ENCODE results near the gene SLC66A3. TPM values are rescaled to one million over a fixed set of nuclear protein-coding genes. Genes with fewer than 3 reads are reported as not detected.

The SLC66A3 gene
- total and polyA plus RNA-seq, 2 donors (not counting 3 experiments of a cell fraction or from before 2014, with no cell fraction given), result 14.3 to 31.4 TPM

GRCh38 chr2:11213090-11213638, 57.9 kb downstream of the SLC66A3 start:
- FAIRE-seq, result no peak
- BruUV-seq (replicated peaks), result no TSS peak
- Histone ChIP-seq H3K4me1 (ENCODE audit: control insufficient read depth, extremely low read depth, insufficient read depth, low read length) (no peaks in the 10 kb centered on the region), H3K9ac (replicated peaks; ENCODE audit: extremely low read depth, insufficient read depth, low read length) (no peak overlapping the region), H3K36me3 (ENCODE audit: control insufficient read depth in 2 of 2, extremely low read depth in 1 of 2, insufficient read depth in 2 of 2, low read length in 2 of 2) (peaks cover 0 to 13% of the 10 kb centered on the region in 2 experiments), H3K27ac (ENCODE audit: insufficient read depth, low read depth, low read length) (no peak overlapping the region), H3K4me3 (replicated peaks in 1 of 3; ENCODE audit: insufficient read depth in 1 of 3, low read depth in 1 of 3, low read length in 3 of 3) (no peak overlapping the region), H3K27me3 (ENCODE audit: control insufficient read depth in 2 of 2, insufficient read depth in 2 of 2, low read length in 2 of 2) (no peaks in the 10 kb centered on the region), H3K79me2 (ENCODE audit: control insufficient read depth, insufficient read depth, low read length) (no peaks in the 10 kb centered on the region), H3K9me3 (replicated peaks; ENCODE audit: control insufficient read depth, insufficient read depth, low read length) (no peaks in the 10 kb centered on the region), H2AFZ (ENCODE audit: low read depth, low read length) (no peak overlapping the region), H3K4me2 (ENCODE audit: insufficient read depth, low read length) (no peak overlapping the region), H3K9me1 (replicated peaks; ENCODE audit: control insufficient read depth, extremely low read depth, insufficient read depth, low read length) (no peaks in the 10 kb centered on the region), H4K20me1 (replicated peaks; ENCODE audit: control insufficient read depth, extremely low read depth, insufficient read depth, low read length) (no peaks in the 10 kb centered on the region)
- no peak for DNase-seq (ENCODE audit: low read depth, low spot score)
- dilution Hi-C loops (cut with MboI; ENCODE audit: extremely low pct_ligation_motif_present, low sequenced_read_pairs) (no loop called here), intact Hi-C loops (cut with micrococcal nuclease) (no loop called here)
- TF ChIP-seq JUN (IDR thresholded peaks at IDR 0.05; ENCODE audit: borderline replicate concordance, insufficient read depth, insufficient read length, low read depth), result no peak
- no peak for TF ChIP-seq FOS (IDR thresholded peaks at IDR 0.05; ENCODE audit: borderline replicate concordance, insufficient read depth, low read length)
- no peak for TF ChIP-seq POLR2A (IDR thresholded peaks at IDR 0.05; ENCODE audit: low read depth, low read length)
- TF ChIP-seq, protein P1, sequence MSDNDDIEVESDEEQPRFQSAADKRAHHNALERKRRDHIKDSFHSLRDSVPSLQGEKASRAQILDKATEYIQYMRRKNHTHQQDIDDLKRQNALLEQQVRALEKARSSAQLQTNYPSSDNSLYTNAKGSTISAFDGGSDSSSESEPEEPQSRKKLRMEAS (IDR thresholded peaks at IDR 0.05; ENCODE audit: insufficient read depth, insufficient read length), result no peak
- no peak for TF ChIP-seq POLR2AphosphoS5 (IDR thresholded peaks at IDR 0.05; ENCODE audit: insufficient read depth, low read depth, low read length)
- TF ChIP-seq, protein P2, sequence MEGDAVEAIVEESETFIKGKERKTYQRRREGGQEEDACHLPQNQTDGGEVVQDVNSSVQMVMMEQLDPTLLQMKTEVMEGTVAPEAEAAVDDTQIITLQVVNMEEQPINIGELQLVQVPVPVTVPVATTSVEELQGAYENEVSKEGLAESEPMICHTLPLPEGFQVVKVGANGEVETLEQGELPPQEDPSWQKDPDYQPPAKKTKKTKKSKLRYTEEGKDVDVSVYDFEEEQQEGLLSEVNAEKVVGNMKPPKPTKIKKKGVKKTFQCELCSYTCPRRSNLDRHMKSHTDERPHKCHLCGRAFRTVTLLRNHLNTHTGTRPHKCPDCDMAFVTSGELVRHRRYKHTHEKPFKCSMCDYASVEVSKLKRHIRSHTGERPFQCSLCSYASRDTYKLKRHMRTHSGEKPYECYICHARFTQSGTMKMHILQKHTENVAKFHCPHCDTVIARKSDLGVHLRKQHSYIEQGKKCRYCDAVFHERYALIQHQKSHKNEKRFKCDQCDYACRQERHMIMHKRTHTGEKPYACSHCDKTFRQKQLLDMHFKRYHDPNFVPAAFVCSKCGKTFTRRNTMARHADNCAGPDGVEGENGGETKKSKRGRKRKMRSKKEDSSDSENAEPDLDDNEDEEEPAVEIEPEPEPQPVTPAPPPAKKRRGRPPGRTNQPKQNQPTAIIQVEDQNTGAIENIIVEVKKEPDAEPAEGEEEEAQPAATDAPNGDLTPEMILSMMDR (IDR thresholded peaks at IDR 0.05; ENCODE audit: extremely low read depth in 1 of 2, insufficient read depth in 1 of 2, low read depth in 1 of 2, low read length in 2 of 2), result no peak
- TF ChIP-seq EZH2 (IDR thresholded peaks at IDR 0.05; ENCODE audit: borderline replicate concordance, low read depth, low read length, severe bottlenecking), result no peak
- TF ChIP-seq MYC (IDR thresholded peaks at IDR 0.05; ENCODE audit: low read depth, low read length), result no peak
- TF ChIP-seq GATA2 (IDR thresholded peaks at IDR 0.05; ENCODE audit: insufficient read depth, insufficient read length, low read depth, low read length), result no peak
- ChIA-PET CTCF (interaction anchor here (1.6 kb wide), 1 partner anchor 234 kb away, joined by 5 read pairs; no protein-coding TSS in a partner anchor), POLR2A (no interaction called here)
